Hematopoietic multipotent progenitor cell treated with erythropoietin and hydrocortisone succinate and interleukin-3 and kit ligand, for 6 days (in vitro differentiated cells): ENCODE data around the gene TOX3.

Experiments
- DNase-seq: peaks from one replicate; pipeline ENCODE4 v3.0.0-alpha.2; 2015

TOX3 gene

DNA sequence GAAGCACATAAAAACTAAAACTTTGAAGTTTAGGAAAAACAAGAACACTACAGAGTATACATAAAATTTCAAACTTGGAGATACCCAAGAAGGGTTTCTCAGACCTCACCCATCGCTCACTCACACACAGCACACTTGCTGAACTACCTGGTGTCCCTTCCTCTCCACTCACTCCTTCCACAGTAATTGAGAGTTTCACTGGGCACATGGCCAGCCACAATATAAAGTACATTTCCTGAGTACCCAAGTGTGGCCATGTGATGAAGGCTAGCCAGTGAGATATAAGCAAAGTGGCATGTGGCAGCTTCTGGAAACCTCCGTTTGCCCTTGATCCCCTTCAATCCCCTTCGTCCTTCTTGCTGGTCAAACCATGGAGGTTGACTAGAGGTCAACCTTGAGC lies 11.9 kb downstream of the TOX3 start:
- no peak for DNase-seq

DNA sequence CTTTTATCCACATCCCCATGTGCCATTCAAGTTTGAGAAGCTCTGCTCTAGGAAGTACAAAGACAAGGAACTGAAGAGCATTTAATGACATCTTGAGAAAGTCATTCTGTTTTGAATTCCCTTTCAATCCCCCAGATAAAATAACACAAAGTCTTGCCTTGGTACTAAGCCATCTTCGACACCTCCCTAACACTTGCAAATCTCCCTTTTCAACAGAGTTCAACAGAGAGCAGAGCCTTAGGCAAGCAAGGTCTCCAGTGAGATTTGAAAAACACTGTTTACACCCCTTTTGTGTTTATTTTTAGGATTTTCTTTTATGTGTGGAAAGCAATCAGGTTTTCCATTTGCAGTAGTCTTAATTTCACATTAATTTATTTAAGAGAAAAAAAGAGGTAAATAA lies 13.6 kb downstream of the TOX3 start:
- no peak for DNase-seq

DNA sequence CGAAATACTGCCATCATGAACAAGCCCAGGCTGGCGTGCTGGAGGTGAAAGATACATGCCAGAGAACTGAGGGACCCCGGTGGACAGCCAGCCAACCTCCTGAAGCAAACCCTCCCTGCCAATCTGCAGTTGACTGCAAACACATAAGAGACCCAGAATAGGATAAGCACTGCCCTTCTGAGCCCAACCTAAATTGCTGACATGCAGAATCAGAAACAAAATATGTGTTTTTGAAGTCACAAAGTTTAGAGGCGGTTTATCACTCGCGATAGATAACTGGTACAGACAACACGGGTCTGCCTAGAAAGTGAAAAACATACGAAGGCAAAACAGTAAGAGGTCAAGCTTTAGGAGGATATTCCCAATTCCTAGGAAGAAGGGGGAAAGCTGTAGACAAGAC lies 14.6 kb downstream of the TOX3 start:
- DNase-seq = no peak

DNA sequence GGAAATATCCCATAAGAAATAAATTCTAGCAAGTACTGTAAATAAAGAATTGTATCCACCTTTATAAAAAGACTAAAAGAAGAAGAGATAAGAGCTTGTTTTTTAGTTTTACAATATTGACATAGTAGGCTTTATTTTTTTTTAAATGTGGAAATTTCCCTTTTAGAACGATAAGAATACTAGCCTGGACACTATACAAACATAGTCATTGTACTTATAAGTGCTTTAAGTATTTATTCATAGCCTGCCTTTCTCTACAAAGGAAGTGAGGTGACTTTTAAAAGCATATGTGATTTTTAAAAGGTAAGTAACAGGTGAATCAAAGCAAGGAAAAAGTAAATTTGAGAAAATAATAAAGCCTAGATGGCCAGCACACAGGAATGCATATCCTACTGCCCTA lies 17.7 kb downstream of the TOX3 start:
- no peak for DNase-seq

DNA sequence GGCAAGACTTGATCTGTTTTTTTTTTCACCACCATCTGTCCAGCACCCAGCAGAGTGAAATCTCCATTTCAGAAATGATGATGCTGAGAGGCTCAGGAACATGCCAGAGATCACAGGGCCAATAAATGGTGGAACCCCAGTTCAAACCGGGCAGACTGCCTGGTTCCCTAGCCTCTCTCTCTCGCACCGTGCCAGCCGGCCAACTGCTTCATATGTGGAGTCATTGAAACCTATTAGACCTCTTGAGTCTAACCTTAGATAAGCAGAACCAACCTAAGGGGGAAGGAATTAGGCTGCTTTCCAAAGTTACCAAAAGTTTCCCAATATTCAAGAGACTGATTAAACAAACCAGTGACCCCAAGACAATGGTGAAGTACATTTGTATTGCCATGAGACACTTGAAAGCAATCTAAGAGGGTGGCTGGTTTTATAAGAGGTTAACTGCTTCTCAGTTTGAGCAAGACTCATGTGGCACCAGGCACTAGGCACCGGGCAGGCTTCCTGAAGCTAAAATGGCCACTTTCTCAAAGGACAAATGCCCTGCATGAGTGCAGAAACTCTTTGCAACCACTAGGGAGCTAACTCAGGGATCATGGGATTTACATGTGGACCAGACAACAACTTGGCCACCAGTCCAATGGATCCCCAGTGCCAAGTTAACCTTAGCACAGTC lies 18.4 kb downstream of the TOX3 start:
- no peak for DNase-seq

DNA sequence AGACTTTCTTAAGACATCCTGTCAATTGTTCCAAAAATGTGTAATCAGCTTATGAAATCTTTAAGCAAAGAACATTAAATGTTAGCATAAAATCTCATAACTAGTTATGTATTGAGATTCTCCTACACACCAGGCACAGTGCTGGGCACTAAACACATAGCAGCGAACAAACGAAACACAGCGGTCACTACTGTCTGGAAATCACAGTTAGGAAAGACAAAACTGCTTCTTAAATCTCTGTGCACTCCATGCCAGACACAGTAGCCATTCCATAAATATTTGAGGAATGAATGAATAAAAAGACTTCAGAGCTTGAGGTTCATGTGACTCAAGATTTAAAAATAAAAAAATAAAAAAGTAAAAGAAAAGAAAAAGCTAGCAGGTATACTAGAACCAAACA lies 20.1 kb downstream of the TOX3 start:
- no peak for DNase-seq

DNA sequence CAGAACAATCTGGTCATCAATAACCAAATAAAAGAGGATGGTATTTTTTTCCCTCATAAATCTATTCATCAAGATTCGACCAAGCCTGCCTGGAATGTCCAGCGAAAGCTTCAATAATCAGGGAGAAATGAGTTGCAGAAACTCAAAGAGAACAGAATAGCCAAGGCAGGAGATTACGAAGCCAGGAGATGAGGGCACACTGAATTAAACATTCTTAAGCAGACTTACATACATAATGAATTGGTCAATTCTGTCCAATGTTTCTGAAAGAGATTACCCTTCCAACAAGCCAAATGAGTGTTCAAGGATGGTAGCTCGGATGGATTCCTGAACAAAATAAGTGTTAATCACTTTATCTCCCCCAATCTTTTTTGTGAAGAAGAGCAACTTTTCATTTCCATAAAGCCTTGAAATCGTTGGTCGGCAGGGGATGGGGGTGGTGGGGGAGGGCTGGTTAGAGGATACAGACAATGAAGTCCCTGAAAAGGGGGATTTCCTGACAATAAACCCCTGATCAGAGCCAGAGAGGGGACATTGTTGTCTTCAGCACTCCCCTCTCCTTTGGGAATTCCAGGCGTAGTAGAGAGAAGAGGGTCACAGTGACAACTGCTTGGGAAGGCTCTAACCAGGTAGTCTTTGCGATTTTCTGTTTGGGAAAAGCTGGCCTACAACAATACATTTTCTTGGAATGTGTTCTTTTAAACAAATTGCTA lies 20.7 kb downstream of the TOX3 start:
- no peak for DNase-seq

DNA sequence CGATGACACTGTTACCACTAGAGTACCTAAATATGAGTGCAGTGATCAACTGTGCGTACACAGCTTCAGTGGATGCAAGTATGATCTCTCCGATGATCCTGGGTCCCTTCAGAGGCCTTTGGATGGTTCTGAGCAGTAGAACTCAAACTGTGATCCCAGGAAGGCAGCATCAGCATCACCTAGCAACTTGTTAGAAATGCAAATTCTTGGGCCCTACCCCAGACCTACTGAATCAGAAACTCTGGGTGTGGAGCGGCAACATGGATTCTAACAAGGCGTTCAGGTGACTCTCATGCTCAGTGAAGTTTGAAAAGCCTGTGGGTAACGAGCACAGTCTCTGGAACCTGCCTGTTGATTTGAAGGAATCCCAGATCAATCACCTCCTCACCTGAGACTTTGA lies 25.4 kb downstream of the TOX3 start:
- DNase-seq = no peak

DNA sequence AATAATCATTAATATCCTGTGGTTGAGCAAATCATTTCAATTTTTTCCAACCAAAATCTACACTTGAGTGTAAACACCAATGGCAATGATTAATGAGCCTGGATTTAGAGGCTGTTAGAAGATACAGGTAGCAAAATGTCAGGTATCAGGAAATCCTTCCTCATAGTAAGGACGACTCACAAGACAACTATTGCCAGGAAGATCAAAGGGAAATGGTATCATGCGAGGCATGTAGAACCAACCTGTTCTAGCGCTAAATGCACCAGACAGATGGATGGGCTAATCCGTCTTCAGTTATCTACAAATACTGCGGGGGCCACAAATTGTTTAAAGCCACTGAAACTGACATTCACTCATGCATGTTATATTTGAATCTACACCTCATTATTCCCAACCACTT lies 28.1 kb downstream of the TOX3 start:
- DNase-seq = no peak

DNA sequence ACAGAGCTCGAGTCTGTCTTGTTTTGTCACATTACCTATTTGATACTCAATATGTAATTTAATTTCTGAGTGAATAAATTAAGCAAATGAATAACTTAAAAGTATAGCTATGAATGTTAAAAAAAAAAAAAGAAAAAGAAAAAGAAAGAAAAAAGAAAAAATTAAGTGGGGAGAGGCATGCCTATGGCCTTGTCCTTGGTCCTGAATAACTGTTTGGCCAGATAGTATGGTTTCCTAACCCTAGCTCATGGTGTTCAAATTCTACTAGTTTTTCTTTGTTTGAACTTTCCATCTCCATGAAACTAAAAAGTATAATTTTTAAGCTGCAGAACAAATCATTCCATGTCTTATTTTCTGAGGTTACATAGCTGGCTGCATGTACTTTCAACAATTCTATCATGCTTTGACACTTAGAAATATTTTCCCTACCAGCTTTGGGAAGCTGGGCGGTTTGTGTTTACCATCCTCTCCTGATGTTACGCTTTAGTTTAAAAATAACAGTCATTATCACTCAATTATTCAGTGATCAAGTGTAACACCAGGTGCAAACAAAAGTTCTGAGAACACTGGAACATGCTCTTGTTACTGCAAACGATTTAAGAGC lies 31.8 kb downstream of the TOX3 start:
- no peak for DNase-seq

DNA sequence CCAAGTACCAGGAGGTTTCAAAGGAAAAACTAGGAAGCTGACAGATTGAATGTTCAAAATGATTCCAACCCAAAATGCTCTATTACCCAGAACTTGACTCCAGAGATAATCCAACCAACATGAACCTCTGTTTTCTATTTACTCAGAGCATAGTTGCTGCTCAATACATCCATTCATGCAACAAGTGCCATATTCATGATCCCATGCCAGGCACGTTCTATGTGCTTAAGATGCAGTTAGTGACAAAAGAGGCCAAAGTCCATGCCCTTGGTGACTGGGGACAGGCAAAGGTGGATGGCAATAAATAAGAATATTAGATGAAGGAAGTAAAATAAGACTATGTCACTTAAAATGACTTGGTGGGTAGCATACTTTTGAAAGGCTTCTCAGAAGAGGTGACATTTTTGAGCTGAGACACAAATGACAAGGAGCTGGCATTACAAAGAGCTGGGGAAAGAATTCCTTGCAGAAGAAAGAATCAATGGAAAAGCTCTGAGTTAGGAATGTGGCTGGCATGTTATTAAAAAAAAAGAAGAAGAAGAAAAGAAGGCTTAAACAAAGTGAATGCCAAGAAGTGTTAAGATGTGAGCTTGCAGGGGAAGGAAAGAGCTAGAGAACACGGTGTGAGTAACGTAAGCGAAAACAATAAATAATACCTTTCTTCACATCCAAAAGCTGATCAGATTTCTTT lies 34.5 kb downstream of the TOX3 start:
- no peak for DNase-seq

DNA sequence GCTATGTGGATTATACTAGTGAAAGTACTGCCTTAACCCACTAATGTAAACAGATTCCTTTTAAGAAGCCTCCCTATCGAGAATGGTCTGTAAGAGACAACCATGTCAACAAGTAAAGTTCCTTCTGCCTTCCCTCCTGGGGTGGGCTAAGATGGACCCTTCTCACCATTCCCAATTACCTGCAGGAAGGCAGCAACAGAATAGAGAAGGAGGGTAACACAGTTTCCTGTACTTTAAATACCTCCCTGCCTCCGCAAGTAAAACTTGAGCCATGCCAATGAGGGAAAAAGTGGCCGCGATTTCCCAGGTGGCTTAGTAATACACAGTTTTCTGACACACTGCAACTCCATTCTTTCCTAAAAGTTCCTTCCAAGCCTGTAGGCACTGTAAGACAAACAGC lies 45.2 kb downstream of the TOX3 start:
- no peak for DNase-seq

DNA sequence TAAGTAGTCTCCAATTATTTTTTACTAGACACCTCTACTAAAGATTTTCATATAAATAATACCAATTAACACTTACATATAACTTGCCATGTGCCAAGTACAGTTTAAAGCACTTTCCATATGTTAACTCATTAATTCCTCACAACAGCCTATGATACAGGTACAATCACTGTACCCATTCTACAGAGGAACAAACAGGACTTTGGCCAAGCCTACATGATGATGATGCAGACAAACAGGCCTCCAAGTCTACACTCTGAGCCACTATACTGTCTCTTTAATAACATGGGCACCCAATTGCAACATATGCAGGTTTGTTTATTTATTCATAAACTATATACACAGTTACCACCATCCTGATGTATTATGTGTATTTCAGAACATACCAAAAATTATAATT lies 46.0 kb downstream of the TOX3 start:
- DNase-seq = no peak

DNA sequence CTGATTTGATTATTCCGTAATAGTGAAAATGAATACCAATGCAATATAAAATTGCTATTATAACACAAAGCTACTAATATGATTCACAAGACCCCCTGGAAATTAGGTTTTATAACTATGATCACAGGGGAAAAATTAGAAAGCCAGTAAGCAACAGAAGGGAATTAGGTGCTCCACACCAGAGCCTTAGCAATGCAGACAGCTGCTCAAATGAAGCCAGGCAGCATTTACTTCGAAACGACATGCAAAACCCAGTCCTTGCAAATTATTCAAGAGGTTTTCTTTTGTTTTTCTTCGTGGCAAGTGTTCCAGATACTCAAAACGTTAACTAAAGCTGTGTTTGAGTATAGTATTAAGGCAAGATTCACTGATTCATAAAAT lies 47.9 kb downstream of the TOX3 start:
- no peak for DNase-seq

DNA sequence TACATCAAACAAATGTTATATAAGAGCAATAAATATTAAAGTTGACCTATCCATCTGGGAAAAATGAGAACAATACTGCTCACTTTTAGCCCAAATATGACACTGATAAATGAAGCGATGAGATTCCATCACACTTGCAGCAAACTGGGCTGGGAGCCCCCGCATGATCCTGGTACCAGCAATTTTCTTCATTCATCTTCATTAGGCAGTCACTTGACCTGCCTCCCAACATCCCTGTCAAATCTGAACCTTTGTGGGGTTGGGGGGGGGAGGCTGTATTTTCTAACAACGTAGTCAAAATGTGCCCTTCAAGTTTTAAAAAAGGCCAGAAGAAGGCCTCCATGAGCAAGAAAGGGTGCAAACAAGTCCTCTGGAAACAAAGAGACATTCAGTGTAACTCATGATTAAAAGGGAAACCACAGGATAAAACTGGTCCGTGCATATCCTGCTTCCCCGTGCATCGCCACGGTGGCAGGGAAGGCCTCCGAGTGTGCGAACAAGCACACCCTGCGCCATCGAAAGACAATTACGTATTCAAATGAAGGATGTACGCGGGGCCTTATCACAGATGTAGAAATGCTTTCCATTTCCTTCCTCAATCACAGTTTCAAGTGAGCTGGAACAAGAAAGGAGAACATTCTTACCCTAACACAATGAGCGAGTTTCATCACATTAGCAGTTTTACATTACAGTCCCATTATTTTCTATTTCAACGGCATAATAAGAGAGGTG lies 48.4 kb downstream of the TOX3 start:
- DNase-seq = no peak

DNA sequence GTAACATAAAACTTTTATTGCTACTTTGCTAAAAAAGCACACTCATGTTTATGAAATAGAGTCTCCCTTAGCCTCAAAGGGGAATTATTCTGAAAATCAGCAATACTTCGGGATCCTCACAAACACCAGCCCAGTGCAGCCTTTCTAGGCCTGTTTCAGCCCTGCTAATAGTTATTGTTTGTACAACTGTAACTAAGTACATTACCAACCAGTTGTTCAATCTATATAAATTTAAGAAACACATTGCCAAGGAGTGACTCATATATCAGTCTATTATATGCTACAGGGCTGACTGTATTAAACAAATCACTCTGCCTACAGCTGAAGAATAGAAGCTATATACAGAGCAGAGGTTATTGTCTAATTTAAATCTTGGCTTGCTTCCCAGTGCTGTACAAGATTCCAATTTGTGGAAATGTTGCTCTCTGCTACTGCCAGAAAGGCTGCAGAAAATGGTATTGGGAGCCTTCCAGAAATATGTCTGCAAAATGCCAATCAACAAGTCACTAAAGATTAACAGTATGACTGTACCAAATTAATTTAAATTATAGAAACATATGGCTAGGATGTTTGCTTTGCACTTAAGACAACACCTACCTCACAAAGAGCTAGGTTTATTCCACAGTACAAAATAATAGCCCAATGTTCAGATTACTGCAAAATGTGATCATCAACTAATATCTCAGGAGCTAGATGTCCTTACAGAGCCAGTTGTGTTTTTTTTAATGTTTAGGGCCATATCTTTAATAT lies 49.7 kb downstream of the TOX3 start:
- DNase-seq = no peak

DNA sequence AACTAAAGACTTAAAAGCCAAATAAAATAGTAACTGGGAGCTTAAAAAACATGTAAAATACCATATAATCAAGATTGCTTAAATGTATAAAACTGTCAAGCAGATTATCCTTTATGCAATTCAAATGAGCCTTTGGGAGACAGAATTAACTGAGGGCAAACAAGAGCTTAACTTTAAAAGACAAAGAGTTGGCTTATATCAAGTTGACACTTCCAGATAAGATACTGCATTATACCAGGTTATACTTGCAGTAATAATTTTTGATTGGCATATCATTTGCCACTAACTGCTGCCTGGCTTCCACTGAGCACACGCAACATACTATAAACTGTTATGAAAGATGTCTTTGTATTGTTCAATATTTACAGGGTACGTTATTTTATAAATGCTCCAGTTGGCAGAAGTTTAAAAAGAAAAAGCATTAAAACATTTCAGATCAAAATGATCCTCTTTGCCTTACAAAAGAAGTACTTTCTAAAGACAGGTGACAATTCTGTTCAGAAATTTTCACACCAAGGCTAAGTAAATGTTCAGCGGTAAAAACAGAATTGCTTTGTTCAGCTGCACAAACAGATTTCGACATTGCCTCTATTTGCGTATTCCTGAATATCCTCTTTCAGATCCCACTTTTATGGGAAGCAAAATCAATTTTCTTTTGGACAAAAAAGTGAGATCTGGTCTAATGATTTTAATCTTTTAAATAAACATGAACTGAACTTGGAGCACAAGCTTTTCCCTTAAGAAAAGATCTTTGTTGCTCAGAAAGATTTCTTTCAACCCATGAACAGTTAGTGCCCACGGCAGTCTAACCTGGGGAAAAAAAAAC lies 50.7 kb downstream of the TOX3 start:
- no peak for DNase-seq

DNA sequence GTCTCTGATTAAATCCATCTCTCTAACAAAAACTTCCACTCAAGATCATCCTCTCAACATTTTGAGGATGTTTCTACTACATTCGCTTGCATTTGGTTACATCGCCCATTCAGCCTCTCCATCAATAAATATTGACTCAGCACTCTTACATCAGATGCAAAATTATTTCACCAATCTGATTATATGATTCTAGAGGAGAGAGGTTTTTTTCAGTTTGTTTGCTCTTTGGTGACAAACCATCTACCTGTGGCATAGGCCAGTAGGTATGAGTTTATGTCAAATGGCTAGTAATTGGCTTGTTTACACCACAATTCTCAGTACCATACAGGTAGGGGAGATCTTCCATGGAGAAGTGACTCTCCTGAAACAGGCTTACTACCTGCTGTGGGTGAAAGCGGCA lies 52.3 kb downstream of the TOX3 start:
- DNase-seq = no peak

DNA sequence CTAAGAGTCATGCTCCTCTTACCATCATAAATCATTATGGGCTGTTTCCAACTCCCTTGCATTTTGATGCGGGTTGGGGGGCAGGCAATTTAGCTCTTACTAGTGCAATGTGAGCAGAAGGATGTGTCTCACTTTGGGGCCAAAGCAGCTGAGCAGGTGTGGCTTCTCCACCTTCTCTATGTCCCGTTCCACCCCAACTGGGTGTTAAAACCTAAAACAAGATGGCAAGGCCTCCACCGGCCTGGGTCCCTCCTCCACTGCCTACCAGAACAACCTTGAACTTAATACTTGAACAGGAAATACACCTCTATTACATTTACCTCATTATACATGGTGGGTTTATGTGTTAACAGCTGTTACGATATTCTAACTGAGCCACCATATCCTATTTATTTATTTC lies 52.8 kb downstream of the TOX3 start:
- no peak for DNase-seq

DNA sequence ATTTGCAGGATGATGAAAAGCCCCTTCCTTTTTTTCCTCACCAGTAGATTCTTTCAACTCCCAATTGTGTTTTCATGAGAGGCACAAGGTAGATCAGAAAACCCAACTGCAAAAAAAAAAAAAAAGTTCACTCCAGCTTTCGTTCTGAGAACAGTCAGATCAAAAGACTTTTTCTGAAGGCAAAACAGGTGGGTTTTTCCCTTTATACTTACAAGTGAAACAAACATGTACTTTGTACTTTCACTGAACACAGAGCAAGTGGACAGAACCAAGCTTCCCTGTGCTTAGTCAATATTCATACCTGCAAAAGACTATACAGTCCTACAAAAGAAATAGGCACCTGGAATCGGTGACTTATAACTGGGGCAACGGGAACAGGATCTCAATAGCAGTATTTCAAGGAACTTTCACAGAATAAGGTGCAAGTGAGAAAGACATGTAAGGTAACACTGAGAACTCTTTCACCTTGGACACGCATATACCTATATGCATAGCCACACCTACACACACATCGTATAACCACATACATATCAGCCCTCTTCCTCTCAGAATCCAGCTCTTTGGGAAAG lies 54.1 kb downstream of the TOX3 start:
- no peak for DNase-seq

DNA sequence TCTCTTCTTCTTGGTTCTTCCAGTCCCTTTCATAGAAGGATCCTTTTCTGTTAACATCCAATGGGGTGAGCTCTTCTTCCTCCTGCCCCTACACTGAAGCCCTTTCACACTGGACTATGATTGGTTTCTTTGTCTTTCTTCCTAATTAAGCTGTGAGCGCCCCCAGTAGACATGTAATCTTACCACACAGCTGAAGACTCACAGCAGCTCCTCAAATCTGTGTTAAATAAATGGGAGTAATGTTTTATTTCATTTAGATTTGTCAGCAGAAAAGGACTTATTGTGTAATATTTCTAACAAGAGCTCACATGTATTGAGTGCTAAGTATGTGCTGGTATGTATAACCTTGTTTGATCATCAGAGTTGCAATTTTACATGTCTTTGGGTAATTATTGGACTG lies 55.7 kb downstream of the TOX3 start:
- no peak for DNase-seq
